IMR-90 (cell line): ENCODE measurements around the gene PTCD2.

Experiments used
- CEBPB ChIP-seq: IDR thresholded peaks from 2 replicates; pipeline ENCODE4 v1.6.1; 2012; ENCODE audit warnings: low read depth, low read length, improper control_type of control experiment
- FOS ChIP-seq: fragments of 150-350 bp; IDR thresholded peaks from 2 replicates; pipeline ENCODE4 v1.6.1; 2016; ENCODE audit warnings: low read depth, low read length
- POLR2A ChIP-seq: IDR thresholded peaks from 2 replicates; pipeline ENCODE4 v1.6.1; 2012; ENCODE audit warnings: mild to moderate bottlenecking, low read depth, low read length
- TF ChIP-seq, protein P1 (sequence below): conservative IDR thresholded peaks from 2 replicates; pipeline ENCODE4 v1.5.1; 2012; ENCODE audit warnings: mild to moderate bottlenecking, low read depth, low read length, improper control_type of control experiment

DNA sequence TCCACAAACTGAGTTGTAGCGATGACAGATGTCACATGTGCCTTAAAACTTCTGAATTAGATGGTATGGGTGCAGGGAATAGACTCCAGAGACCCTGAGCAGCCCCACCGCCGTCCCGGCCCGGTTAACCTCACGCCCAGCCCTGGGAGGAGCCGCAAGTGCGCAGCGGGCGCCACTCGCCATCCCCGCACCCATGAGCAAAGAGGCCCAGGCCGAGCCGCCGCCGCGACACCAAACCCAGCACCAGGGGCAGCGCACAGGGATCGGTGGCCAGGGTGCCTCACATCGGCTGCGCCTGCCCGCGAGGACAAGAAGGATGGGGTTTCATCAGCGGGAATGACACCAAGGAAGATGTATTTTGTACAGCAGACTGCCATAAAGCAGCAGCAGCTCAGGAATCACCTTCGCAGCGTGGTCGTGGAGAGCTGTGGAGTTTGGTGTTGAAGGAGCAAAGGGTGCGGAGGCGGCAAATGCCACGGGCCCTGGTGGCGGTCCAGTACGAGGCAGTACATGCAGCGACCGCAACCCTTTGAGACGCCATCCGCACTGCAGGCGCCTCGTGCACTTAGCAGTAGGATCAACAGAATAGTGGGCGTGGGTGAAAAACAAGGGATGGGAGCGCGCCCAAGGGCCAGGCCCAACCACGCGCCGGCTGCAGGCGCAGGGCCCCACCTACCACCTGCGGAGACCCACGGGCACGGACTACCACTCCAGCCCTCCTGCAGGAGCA, 97.3 kb downstream of the PTCD2 start:
- TF ChIP-seq, protein P1, sequence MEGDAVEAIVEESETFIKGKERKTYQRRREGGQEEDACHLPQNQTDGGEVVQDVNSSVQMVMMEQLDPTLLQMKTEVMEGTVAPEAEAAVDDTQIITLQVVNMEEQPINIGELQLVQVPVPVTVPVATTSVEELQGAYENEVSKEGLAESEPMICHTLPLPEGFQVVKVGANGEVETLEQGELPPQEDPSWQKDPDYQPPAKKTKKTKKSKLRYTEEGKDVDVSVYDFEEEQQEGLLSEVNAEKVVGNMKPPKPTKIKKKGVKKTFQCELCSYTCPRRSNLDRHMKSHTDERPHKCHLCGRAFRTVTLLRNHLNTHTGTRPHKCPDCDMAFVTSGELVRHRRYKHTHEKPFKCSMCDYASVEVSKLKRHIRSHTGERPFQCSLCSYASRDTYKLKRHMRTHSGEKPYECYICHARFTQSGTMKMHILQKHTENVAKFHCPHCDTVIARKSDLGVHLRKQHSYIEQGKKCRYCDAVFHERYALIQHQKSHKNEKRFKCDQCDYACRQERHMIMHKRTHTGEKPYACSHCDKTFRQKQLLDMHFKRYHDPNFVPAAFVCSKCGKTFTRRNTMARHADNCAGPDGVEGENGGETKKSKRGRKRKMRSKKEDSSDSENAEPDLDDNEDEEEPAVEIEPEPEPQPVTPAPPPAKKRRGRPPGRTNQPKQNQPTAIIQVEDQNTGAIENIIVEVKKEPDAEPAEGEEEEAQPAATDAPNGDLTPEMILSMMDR = no peak
- TF ChIP-seq CEBPB (no peak), POLR2A (no peak), FOS (no peak)
